KMS-11 (cell line): ENCODE results near the gene DIAPH1.

Experiments used
- H2AFZ ChIP-seq: fragments of 200-600 bp; sonication (generic); 2 replicates; pipeline ENCODE4 v1.6.1; 2016; ENCODE audit warnings: antibody characterized with exemption, mixed run types, low read depth
- H3K27ac ChIP-seq: fragments of 200-600 bp; sonication (generic); 2 replicates; pipeline ENCODE4 v1.6.1; 2016; ENCODE audit warnings: mild to moderate bottlenecking, mixed run types
- H3K27me3 ChIP-seq: fragments of 200-600 bp; sonication (generic); 2 replicates; pipeline ENCODE4 v1.6.1; 2017; ENCODE audit warnings: mild to moderate bottlenecking, low read depth, mixed run types, moderate library complexity; ENCODE audit not compliant: insufficient read depth
- H3K36me3 ChIP-seq: fragments of 200-600 bp; sonication (generic); 2 replicates; pipeline ENCODE4 v1.6.1; 2017; ENCODE audit warnings: mild to moderate bottlenecking, mixed run types; ENCODE audit not compliant: insufficient read depth
- H3K4me1 ChIP-seq: fragments of 200-600 bp; sonication (generic); 2 replicates; pipeline ENCODE4 v1.6.1; 2016; ENCODE audit warnings: mild to moderate bottlenecking, low read depth, mixed run types; ENCODE audit not compliant: poor library complexity, severe bottlenecking
- H3K4me2 ChIP-seq: fragments of 200-600 bp; sonication (generic); 2 replicates; pipeline ENCODE4 v1.7.0; 2016; ENCODE audit warnings: mild to moderate bottlenecking, mixed run types
- H3K4me3 ChIP-seq: fragments of 200-600 bp; sonication (generic); IDR thresholded peaks from 2 replicates; pipeline ENCODE4 v1.6.1; 2017; ENCODE audit warnings: low read depth, low read length, mixed read lengths; ENCODE audit not compliant: insufficient read depth
- H3K79me2 ChIP-seq: fragments of 200-600 bp; sonication (generic); 2 replicates; pipeline ENCODE4 v1.6.1; 2016; ENCODE audit warnings: low read depth, mixed run types; ENCODE audit not compliant: insufficient read depth
- H3K9ac ChIP-seq: fragments of 200-600 bp; sonication (generic); 2 replicates; pipeline ENCODE4 v1.6.1; 2016; ENCODE audit warnings: mild to moderate bottlenecking, mixed run types
- H4K20me1 ChIP-seq: fragments of 200-600 bp; sonication (generic); 2 replicates; pipeline ENCODE4 v1.6.1; 2016; ENCODE audit warnings: mild to moderate bottlenecking, mixed run types; ENCODE audit not compliant: insufficient read depth
- TF ChIP-seq, protein P1 (sequence below): fragments of 200-600 bp; sonication (generic); conservative IDR thresholded peaks from 2 replicates; pipeline ENCODE4 v1.6.1; 2017; ENCODE audit warnings: low read depth, mild to moderate bottlenecking, antibody characterized with exemption, low read length, moderate library complexity, mixed read lengths

The DIAPH1 gene

DNA sequence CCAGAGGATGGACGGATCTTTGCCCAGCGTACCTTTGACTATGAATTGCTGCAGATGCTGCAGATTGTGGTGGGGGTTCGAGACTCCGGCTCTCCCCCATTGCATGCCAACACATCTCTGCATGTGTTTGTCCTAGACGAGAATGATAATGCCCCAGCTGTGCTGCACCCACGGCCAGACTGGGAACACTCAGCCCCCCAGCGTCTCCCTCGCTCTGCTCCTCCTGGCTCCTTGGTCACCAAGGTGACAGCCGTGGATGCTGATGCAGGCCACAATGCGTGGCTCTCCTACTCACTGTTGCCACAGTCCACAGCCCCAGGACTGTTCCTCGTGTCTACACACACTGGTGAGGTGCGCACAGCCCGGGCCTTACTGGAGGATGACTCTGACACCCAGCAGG, 128.0 kb downstream of the DIAPH1 start:
- Histone ChIP-seq H3K9ac (no peak overlapping the region), H3K36me3 (no peaks in the 10 kb centered on the region), H4K20me1 (no peaks in the 10 kb centered on the region), H3K27me3 (no peaks in the 10 kb centered on the region), H2AFZ (no peak overlapping the region), H3K4me2 (no peak overlapping the region), H3K4me3 (no peak overlapping the region), H3K4me1 (no peaks in the 10 kb centered on the region), H3K27ac (no peak overlapping the region), H3K79me2 (no peaks in the 10 kb centered on the region)
- TF ChIP-seq, protein P1, sequence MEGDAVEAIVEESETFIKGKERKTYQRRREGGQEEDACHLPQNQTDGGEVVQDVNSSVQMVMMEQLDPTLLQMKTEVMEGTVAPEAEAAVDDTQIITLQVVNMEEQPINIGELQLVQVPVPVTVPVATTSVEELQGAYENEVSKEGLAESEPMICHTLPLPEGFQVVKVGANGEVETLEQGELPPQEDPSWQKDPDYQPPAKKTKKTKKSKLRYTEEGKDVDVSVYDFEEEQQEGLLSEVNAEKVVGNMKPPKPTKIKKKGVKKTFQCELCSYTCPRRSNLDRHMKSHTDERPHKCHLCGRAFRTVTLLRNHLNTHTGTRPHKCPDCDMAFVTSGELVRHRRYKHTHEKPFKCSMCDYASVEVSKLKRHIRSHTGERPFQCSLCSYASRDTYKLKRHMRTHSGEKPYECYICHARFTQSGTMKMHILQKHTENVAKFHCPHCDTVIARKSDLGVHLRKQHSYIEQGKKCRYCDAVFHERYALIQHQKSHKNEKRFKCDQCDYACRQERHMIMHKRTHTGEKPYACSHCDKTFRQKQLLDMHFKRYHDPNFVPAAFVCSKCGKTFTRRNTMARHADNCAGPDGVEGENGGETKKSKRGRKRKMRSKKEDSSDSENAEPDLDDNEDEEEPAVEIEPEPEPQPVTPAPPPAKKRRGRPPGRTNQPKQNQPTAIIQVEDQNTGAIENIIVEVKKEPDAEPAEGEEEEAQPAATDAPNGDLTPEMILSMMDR: no peak

DNA sequence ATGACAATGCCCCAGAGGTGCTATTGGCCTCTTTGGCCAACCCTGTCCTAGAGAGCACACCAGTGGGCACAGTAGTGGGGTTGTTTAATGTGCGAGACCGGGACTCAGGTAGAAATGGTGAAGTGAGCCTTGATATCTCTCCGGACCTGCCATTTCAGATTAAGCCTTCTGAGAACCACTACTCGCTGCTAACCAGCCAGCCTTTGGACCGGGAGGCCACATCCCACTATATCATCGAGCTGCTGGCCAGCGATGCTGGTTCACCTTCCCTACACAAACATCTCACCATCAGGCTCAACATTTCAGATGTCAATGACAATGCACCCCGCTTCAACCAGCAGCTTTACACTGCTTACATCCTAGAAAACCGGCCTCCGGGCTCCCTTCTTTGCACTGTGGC, 128.5 kb downstream of the DIAPH1 start:
- Histone ChIP-seq H3K9ac (no peak overlapping the region), H3K4me1 (no peaks in the 10 kb centered on the region), H3K4me2 (no peak overlapping the region), H4K20me1 (no peaks in the 10 kb centered on the region), H2AFZ (no peak overlapping the region), H3K79me2 (no peaks in the 10 kb centered on the region), H3K27ac (no peak overlapping the region), H3K27me3 (no peaks in the 10 kb centered on the region), H3K36me3 (no peaks in the 10 kb centered on the region), H3K4me3 (no peak overlapping the region)
- TF ChIP-seq, protein P1: no peak

DNA sequence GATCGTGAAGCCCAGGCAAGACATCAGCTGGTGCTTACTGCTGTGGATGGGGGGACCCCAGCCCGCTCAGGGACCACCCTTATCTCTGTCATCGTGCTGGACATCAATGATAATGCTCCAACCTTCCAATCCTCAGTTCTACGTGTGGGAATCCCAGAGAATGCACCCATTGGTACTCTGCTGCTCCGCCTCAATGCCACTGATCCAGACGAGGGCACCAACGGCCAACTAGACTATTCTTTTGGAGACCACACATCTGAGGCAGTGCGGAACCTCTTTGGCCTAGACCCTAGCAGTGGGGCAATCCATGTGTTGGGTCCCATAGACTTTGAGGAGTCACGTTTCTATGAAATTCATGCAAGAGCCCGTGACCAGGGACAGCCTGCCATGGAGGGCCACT, 129.0 kb downstream of the DIAPH1 start:
- H3K4me3 ChIP-seq: no peak overlapping the region
- no peak overlapping the region for H3K9ac ChIP-seq
- TF ChIP-seq, protein P1: no peak
- H3K27ac ChIP-seq: no peak overlapping the region
- H4K20me1 ChIP-seq: no peaks in the 10 kb centered on the region
- no peak overlapping the region for H3K4me2 ChIP-seq
- H3K36me3 ChIP-seq: no peaks in the 10 kb centered on the region
- H3K4me1 ChIP-seq: no peaks in the 10 kb centered on the region
- H2AFZ ChIP-seq: no peak overlapping the region
- no peaks in the 10 kb centered on the region for H3K79me2 ChIP-seq
- H3K27me3 ChIP-seq: no peaks in the 10 kb centered on the region

DNA sequence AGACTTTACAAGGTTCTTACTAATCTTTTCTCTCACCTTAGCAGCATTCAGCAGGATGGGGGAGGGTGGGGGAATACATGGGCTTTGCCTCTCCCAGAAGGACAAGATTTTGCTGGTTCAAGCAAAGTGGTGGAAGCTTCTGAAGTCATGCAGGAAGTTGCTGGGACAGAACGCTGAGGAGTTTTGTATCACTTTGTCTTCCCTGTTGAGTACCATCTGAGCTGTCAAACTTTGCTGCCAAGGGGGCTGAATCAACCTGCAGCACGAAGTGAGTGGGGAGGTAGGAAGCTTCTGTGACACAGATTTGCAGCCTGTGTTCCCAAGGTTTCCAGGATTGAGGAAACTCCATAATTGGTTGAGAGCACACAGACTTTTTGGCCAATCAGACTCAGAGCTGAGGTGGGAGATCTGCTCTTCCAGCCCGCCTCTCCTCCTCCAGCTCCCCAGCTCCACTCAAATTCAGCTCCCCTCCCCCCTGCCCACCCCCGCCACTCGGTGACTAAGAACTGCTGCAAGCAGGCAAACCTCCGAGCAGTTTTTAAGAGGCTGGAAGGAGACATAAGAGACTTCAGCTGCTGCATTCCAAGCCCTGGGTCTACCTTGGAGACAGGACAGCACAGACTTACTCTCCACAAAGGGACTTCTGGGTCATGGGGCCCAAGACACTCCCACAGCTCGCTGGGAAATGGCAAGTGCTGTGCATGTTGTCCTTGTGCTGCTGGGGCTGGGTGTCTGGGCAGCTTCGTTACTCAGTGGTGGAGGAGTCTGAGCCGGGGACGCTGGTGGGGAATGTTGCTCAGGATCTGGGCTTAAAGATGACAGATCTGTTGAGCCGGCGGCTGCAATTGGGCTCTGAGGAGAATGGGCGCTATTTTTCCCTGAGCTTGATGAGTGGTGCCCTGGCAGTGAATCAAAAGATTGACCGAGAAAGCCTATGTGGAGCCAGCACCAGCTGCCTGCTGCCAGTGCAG, 129.9 kb downstream of the DIAPH1 start, which contains the start of gene PCDHGC5:
Gene PCDHGC5 (plus strand): TSS at position 491 of the 971 bp plus-strand sequence. CDS start 160 bp downstream, at position 651.
- H3K4me1 ChIP-seq: no peaks in the 10 kb centered on the region
- H3K27me3 ChIP-seq: no peaks in the 10 kb centered on the region
- H3K4me2 ChIP-seq: no peak within 1 kb of the TSS
- no peak within 1 kb of the TSS for H3K9ac ChIP-seq
- no peaks in the 10 kb centered on the region for H3K36me3 ChIP-seq
- no peaks in the 10 kb centered on the region for H4K20me1 ChIP-seq
- H3K79me2 ChIP-seq: no peaks in the 10 kb centered on the region
- H3K4me3 ChIP-seq: no peak within 1 kb of the TSS
- no peak within 1 kb of the TSS for H2AFZ ChIP-seq
- TF ChIP-seq, protein P1: no peak
- H3K27ac ChIP-seq: no peak within 1 kb of the TSS
